ENCODE measurements around the gene PATJ. TPM values are rescaled to one million over a fixed set of nuclear protein-coding genes. Genes with fewer than 3 reads are reported as not detected.
"Not testable (repeated sequence)": the region's sequence is repeated elsewhere in the genome, so short reads cannot be mapped to it uniquely, and the experiment has no call there.

PATJ gene
- total RNA-seq, 1 donor from 2014 or later: 56.2 TPM

- no peaks in the 10 kb centered on the region for H3K4me1 ChIP-seq
- intact Hi-C loops (cut with DNase I): no loop called here
Measured at GRCh38 chr1:61873581-61873980, 131.3 kb downstream of the PATJ start.

GRCh38 chr1:61873994-61874393, 131.7 kb downstream of the PATJ start:
- no peak for ATAC-seq
- no peak for TF ChIP-seq CTCF (IDR thresholded peaks at IDR 0.05)
- intact Hi-C loops (cut with DNase I): no loop called here

More at GRCh38 chr1:61873581-61873980, 131.3 kb downstream of the PATJ start:
- ATAC-seq: no peak
- Histone ChIP-seq H3K36me3 (peaks cover 4% of the 10 kb centered on the region), H3K4me3 (no peak overlapping the region), H3K9me3 (no peaks in the 10 kb centered on the region), H3K27ac (no peak overlapping the region), H3K27me3 (no peaks in the 10 kb centered on the region)
- no peak for DNase-seq
- TF ChIP-seq CTCF (IDR thresholded peaks at IDR 0.05): no peak

GRCh38 chr1:61875198-61875597, 132.9 kb downstream of the PATJ start:
- Histone ChIP-seq H3K36me3 (peaks cover 4% of the 10 kb centered on the region), H3K27ac (no peak overlapping the region), H3K9me3 (no peaks in the 10 kb centered on the region), H3K4me1 (no peaks in the 10 kb centered on the region), H3K27me3 (no peaks in the 10 kb centered on the region), H3K4me3 (no peak overlapping the region)
- TF ChIP-seq CTCF (IDR thresholded peaks at IDR 0.05): no peak
- ATAC-seq (no peak), DNase-seq (no peak)
- intact Hi-C loops (cut with DNase I): no loop called here

More at GRCh38 chr1:61873994-61874393, 131.7 kb downstream of the PATJ start:
- Histone ChIP-seq H3K4me1 (no peaks in the 10 kb centered on the region), H3K36me3 (peaks cover 4% of the 10 kb centered on the region), H3K4me3 (no peak overlapping the region), H3K27ac (no peak overlapping the region), H3K9me3 (no peaks in the 10 kb centered on the region), H3K27me3 (no peaks in the 10 kb centered on the region)
- DNase-seq: no peak

- H3K27me3 ChIP-seq; ATAC-seq; H3K4me1 ChIP-seq; H3K36me3 ChIP-seq; intact Hi-C loops (cut with DNase I); H3K4me3 ChIP-seq; H3K27ac ChIP-seq; H3K9me3 ChIP-seq; DNase-seq: not testable (repeated sequence)
Measured at GRCh38 chr1:61879887-61880474, 137.7 kb downstream of the PATJ start.

- Histone ChIP-seq H3K9me3 (no peaks in the 10 kb centered on the region), H3K27me3 (no peaks in the 10 kb centered on the region), H3K4me3 (no peak overlapping the region), H3K4me1 (peaks cover 11% of the 10 kb centered on the region), H3K27ac (peak overlapping the region; percentile 24), H3K36me3 (peaks cover 3% of the 10 kb centered on the region)
- no peak for DNase-seq
- TF ChIP-seq CTCF (IDR thresholded peaks at IDR 0.05): peak; percentile 19
- peak; percentile 88 for ATAC-seq
- intact Hi-C loops (cut with DNase I): no loop called here
Measured at GRCh38 chr1:61887076-61887867, 145.0 kb downstream of the PATJ start.

- no peaks in the 10 kb centered on the region for H3K9me3 ChIP-seq
- DNase-seq (no peak), ATAC-seq (peak; percentile 45)
- H3K4me1 ChIP-seq: peaks cover 11% of the 10 kb centered on the region
- H3K27me3 ChIP-seq: no peaks in the 10 kb centered on the region
- intact Hi-C loops (cut with DNase I): no loop called here
- no peak overlapping the region for H3K4me3 ChIP-seq
- no peak for TF ChIP-seq CTCF (IDR thresholded peaks at IDR 0.05)
- peaks cover 3% of the 10 kb centered on the region for H3K36me3 ChIP-seq
- H3K27ac ChIP-seq: peak overlapping the region; percentile 24
Measured at GRCh38 chr1:61887931-61888564, 145.8 kb downstream of the PATJ start.

All from upper lobe of right lung (tissue), 1 donor.